H9 (cell line): Measurements from ENCODE around the gene SCD5. TPM values are rescaled to one million over a fixed set of nuclear protein-coding genes. Genes with fewer than 3 reads are reported as not detected.

ENCODE experiments used
- DNase-seq: peaks from one replicate; pipeline ENCODE4 v3.0.0-alpha.2; 2017
- H2AFZ ChIP-seq: one replicate; pipeline ENCODE4 v1.6.1; 2013; ENCODE audit warnings: mild to moderate bottlenecking, low read length, control low read depth, moderate library complexity
- H2AK5ac ChIP-seq: 2 replicates; pipeline ENCODE4 v1.6.1; 2013; ENCODE audit warnings: low read length, control low read depth, mixed read lengths; ENCODE audit not compliant: insufficient read length
- H2BK120ac ChIP-seq: one replicate; pipeline ENCODE4 v1.6.1; 2013; ENCODE audit warnings: low read depth, mild to moderate bottlenecking, low read length, control low read depth, inconsistent platforms; ENCODE audit not compliant: poor library complexity, severe bottlenecking
- H2BK12ac ChIP-seq: 2 replicates; pipeline ENCODE4 v1.6.1; 2013; ENCODE audit warnings: low read length, control low read depth, mixed read lengths, low read depth; ENCODE audit not compliant: insufficient read length
- H2BK15ac ChIP-seq: 2 replicates; pipeline ENCODE4 v1.6.1; 2013; ENCODE audit warnings: low read depth, low read length, control low read depth
- H2BK20ac ChIP-seq: one replicate; pipeline ENCODE4 v1.6.1; 2013; ENCODE audit warnings: low read depth, mild to moderate bottlenecking, low read length, control low read depth, inconsistent platforms; ENCODE audit not compliant: poor library complexity, severe bottlenecking
- H2BK5ac ChIP-seq: 2 replicates; pipeline ENCODE4 v1.6.1; 2013; ENCODE audit warnings: low read length, control low read depth, mixed read lengths; ENCODE audit not compliant: insufficient read length
- H3K14ac ChIP-seq: 2 replicates; pipeline ENCODE4 v1.6.1; 2013; ENCODE audit warnings: low read length, control low read depth; ENCODE audit not compliant: insufficient read depth
- H3K18ac ChIP-seq: 2 replicates; pipeline ENCODE4 v1.6.1; 2013; ENCODE audit warnings: low read depth, mild to moderate bottlenecking, mixed read lengths, low read length, control low read depth; ENCODE audit not compliant: insufficient read length
- H3K23ac ChIP-seq: 2 replicates; pipeline ENCODE4 v1.6.1; 2013; ENCODE audit warnings: low read length, control low read depth, mixed read lengths, low read depth; ENCODE audit not compliant: insufficient read length
- H3K23me2 ChIP-seq: 2 replicates; pipeline ENCODE4 v1.6.1; 2013; ENCODE audit warnings: low read depth, mild to moderate bottlenecking, mixed read lengths, low read length, control low read depth; ENCODE audit not compliant: insufficient read length, poor library complexity, severe bottlenecking
- H3K27ac ChIP-seq: 2 replicates; pipeline ENCODE4 v1.5.1; 2013; ENCODE audit warnings: low read length, control low read depth, mixed read lengths, low read depth; ENCODE audit not compliant: insufficient read length
- H3K27me3 ChIP-seq: 2 replicates; pipeline ENCODE4 v1.6.1; 2013; ENCODE audit warnings: low read length, control low read depth, inconsistent platforms; ENCODE audit not compliant: insufficient read depth
- H3K4ac ChIP-seq: 2 replicates; pipeline ENCODE4 v1.6.1; 2013; ENCODE audit warnings: low read depth, mild to moderate bottlenecking, control low read depth, inconsistent platforms, low read length, moderate library complexity
- H3K4me1 ChIP-seq: 2 replicates; pipeline ENCODE4 v1.6.1; 2013; ENCODE audit warnings: low read length, control low read depth, inconsistent platforms; ENCODE audit not compliant: insufficient read depth
- H3K4me2 ChIP-seq: 2 replicates; pipeline ENCODE4 v1.6.1; 2013; ENCODE audit warnings: low read length, control low read depth, mixed read lengths; ENCODE audit not compliant: insufficient read length, insufficient read depth
- H3K56ac ChIP-seq: 2 replicates; pipeline ENCODE4 v1.6.1; 2013; ENCODE audit warnings: low read depth, mild to moderate bottlenecking, mixed read lengths, low read length, control low read depth; ENCODE audit not compliant: insufficient read length
- H3K79me1 ChIP-seq: 2 replicates; pipeline ENCODE4 v1.6.1; 2013; ENCODE audit warnings: low read depth, mild to moderate bottlenecking, moderate library complexity, low read length, control low read depth, inconsistent platforms; ENCODE audit not compliant: insufficient read depth, poor library complexity, severe bottlenecking
- H3K79me2 ChIP-seq: 2 replicates; pipeline ENCODE4 v1.6.1; 2013; ENCODE audit warnings: low read length, control low read depth, inconsistent platforms; ENCODE audit not compliant: insufficient read depth
- H3K9ac ChIP-seq: 2 replicates; pipeline ENCODE4 v1.6.1; 2013; ENCODE audit warnings: low read length, control low read depth, mixed read lengths; ENCODE audit not compliant: insufficient read length; ENCODE audit errors: extremely low read depth
- H3K9me3 ChIP-seq: one replicate; pipeline ENCODE4 v1.6.1; 2013; ENCODE audit warnings: low read depth, low read length, inconsistent platforms; ENCODE audit not compliant: control insufficient read depth
- H3T11ph ChIP-seq: one replicate; pipeline ENCODE4 v1.6.1; 2013; ENCODE audit warnings: mild to moderate bottlenecking, low read length, control low read depth, inconsistent platforms
- H4K20me1 ChIP-seq: one replicate; pipeline ENCODE4 v1.6.1; 2013; ENCODE audit not compliant: control insufficient read depth, insufficient read length, insufficient read depth
- H4K5ac ChIP-seq: 2 replicates; pipeline ENCODE4 v1.6.1; 2013; ENCODE audit warnings: low read depth, mild to moderate bottlenecking, mixed read lengths, low read length, control low read depth; ENCODE audit not compliant: insufficient read length
- H4K8ac ChIP-seq: replicated peaks from 2 replicates; pipeline ENCODE4 v1.6.1; 2013; ENCODE audit warnings: low read length, control low read depth, mixed read lengths, low read depth; ENCODE audit not compliant: insufficient read length
- H4K91ac ChIP-seq: 2 replicates; pipeline ENCODE4 v1.6.1; 2013; ENCODE audit warnings: low read depth, mild to moderate bottlenecking, moderate library complexity, mixed read lengths, low read length, control low read depth; ENCODE audit not compliant: insufficient read length
- H3K27ac Mint-ChIP-seq, 3 experiments: 2 replicates in 2 of 3; 3 replicates in 1 of 3; pipeline ENCODE4 v1.8.0; 2020 to 2021; ENCODE audit warnings: mixed read lengths in 3 of 3, mild to moderate bottlenecking in 1 of 3, moderate library complexity in 1 of 3
- H3K27me3 Mint-ChIP-seq: 2 replicates; pipeline ENCODE4 v1.8.0; 2021; ENCODE audit warnings: low read depth, mild to moderate bottlenecking, moderate library complexity, mixed read lengths
- H3K36me3 Mint-ChIP-seq, 3 experiments: 2 replicates in 2 of 3; 3 replicates in 1 of 3; pipeline ENCODE4 v1.8.0; 2020 to 2021; ENCODE audit warnings: low read depth in 3 of 3, mixed read lengths in 3 of 3; ENCODE audit not compliant: insufficient read depth in 1 of 3
- H3K4me1 Mint-ChIP-seq, 2 experiments: 2 replicates each; pipeline ENCODE4 v1.8.0; 2020; ENCODE audit warnings: mixed read lengths in 2 of 2
- H3K4me3 Mint-ChIP-seq, 2 experiments: 2 replicates in 1 of 2; 3 replicates in 1 of 2; pipeline ENCODE4 v1.8.0; 2020 to 2021; ENCODE audit warnings: mild to moderate bottlenecking in 2 of 2, mixed read lengths in 2 of 2, moderate library complexity in 1 of 2
- H3K9me3 Mint-ChIP-seq, 2 experiments: 2 replicates in 1 of 2; 3 replicates in 1 of 2; pipeline ENCODE4 v1.8.0; 2020; ENCODE audit warnings: mild to moderate bottlenecking in 2 of 2, mixed read lengths in 2 of 2, moderate library complexity in 1 of 2
- CTCF ChIP-seq: fragments of 200-600 bp; sonication (generic); conservative IDR thresholded peaks from 3 replicates; pipeline ENCODE4 v1.8.0; 2021; ENCODE audit warnings: antibody characterized with exemption, mild to moderate bottlenecking
- WGBS: extraction: QIAGEN DNeasy Blood & Tissue Kit; methylation state at CpG from one replicate; pipeline ENCODE4 v1.1.7; 2013; ENCODE audit warnings: missing lambda C conversion rate, low lambda C conversion rate, mixed read lengths; ENCODE audit not compliant: insufficient read length; ENCODE audit errors: extremely low coverage; 5-methylcytosine and 5-hydroxymethylcytosine counted together
- total RNA-seq: library from RNA; stranded (reverse); gene quantifications from 2 replicates; pipeline ENCODE4 v1.2.1, GENCODE V29; 2021

Gene SCD5
- total RNA-seq, 1 experiment from 2014 or later: 0.68 TPM

GRCh38 chr4:82713856-82714255 lies 84.7 kb downstream of the SCD5 start:
- no peak overlapping the region for H3K4ac ChIP-seq
- H3K18ac ChIP-seq: no peak overlapping the region
- no peak overlapping the region for H2BK5ac ChIP-seq
- no peak overlapping the region for H3K23ac ChIP-seq
- DNase-seq: no peak
- Mint-ChIP-seq H3K9me3 (no peaks in the 10 kb centered on the region), H3K27ac (no peak overlapping the region; a peak in 1 of 7 replicates), H3K36me3 (no peaks in the 10 kb centered on the region; a peak in 1 of 7 replicates), H3K27me3 (peaks cover 19% of the 10 kb centered on the region), H3K4me1 (peaks cover 9 to 19% of the 10 kb centered on the region in 2 experiments), H3K4me3 (no peak overlapping the region)
- H3K79me2 ChIP-seq: no peaks in the 10 kb centered on the region
- no peak overlapping the region for H3K4me2 ChIP-seq
- H3K27ac ChIP-seq: no peak overlapping the region
- no peaks in the 10 kb centered on the region for H4K20me1 ChIP-seq
- H4K5ac ChIP-seq: no peak overlapping the region
- no peak overlapping the region for H4K8ac ChIP-seq
- no peaks in the 10 kb centered on the region for H3K9me3 ChIP-seq
- H3K9ac ChIP-seq: no peak overlapping the region
- no peaks in the 10 kb centered on the region for H3K27me3 ChIP-seq
- no peaks in the 10 kb centered on the region for H3K23me2 ChIP-seq
- no peak overlapping the region for H3K56ac ChIP-seq
- no peaks in the 10 kb centered on the region for H3K4me1 ChIP-seq
- TF ChIP-seq CTCF: no peak
- WGBS: no CpG with 5 or more reads among the region's 3 CpGs
- H2BK15ac ChIP-seq: no peak overlapping the region
- no peaks in the 10 kb centered on the region for H3K79me1 ChIP-seq
- H2BK20ac ChIP-seq: no peak overlapping the region
- no peak overlapping the region for H3K14ac ChIP-seq
- no peak overlapping the region for H2AFZ ChIP-seq
- no peak overlapping the region for H2BK120ac ChIP-seq
- no peak overlapping the region for H4K91ac ChIP-seq
- H2AK5ac ChIP-seq: no peak overlapping the region
- no peak overlapping the region for H2BK12ac ChIP-seq
- no peak overlapping the region for H3T11ph ChIP-seq
